Large intestine (tissue), 3 donors: Measurements from ENCODE around the gene BNIP5. TPM values are rescaled to one million over a fixed set of nuclear protein-coding genes. Genes with fewer than 3 reads are reported as not detected.

ENCODE experiments used
- DNase-seq, 2 donors: peaks; one replicate each; pipeline versions ENCODE4 v3.0.0 to v3.0.0-alpha.2; 2013
- H3K27ac ChIP-seq: one replicate; pipeline ENCODE4 v1.5.1; 2013; ENCODE audit warnings: low read length
- H3K27me3 ChIP-seq: 2 replicates; pipeline ENCODE4 v1.6.1; 2013; ENCODE audit warnings: low read length; ENCODE audit not compliant: control insufficient read depth, insufficient read depth
- H3K36me3 ChIP-seq: 2 replicates; pipeline ENCODE4 v1.6.1; 2013; ENCODE audit warnings: low read length; ENCODE audit not compliant: control insufficient read depth, insufficient read depth
- H3K4me1 ChIP-seq: one replicate; pipeline ENCODE4 v1.6.1; 2013; ENCODE audit warnings: low read length; ENCODE audit not compliant: control insufficient read depth, insufficient read depth
- H3K4me3 ChIP-seq: one replicate; pipeline ENCODE4 v1.5.1; 2013; ENCODE audit warnings: low read length
- H3K9me3 ChIP-seq: one replicate; pipeline ENCODE4 v1.6.1; 2013; ENCODE audit warnings: mild to moderate bottlenecking, low read depth, low read length, moderate library complexity; ENCODE audit not compliant: control insufficient read depth
- WGBS: methylation state at CpG from one replicate; pipeline ENCODE4 v1.1.5; 2013; ENCODE audit warnings: low lambda C conversion rate; ENCODE audit not compliant: insufficient coverage; 5-methylcytosine and 5-hydroxymethylcytosine counted together
- polyA plus RNA-seq: library from polyadenylated mRNA; unstranded; fragments of 120-200 nt; gene quantifications from one replicate; pipeline ENCODE4 v1.2.1, GENCODE V29; 2013

Gene BNIP5
- polyA plus RNA-seq, 1 donor, result 11.2 TPM

- no peaks in the 10 kb centered on the region for H3K36me3 ChIP-seq
- no peak within 1 kb of the TSS for H3K4me3 ChIP-seq
- peaks cover 3% of the 10 kb centered on the region for H3K9me3 ChIP-seq
- H3K4me1 ChIP-seq, result peaks cover 46% of the 10 kb centered on the region
- peak in 1 of 2 donors; percentile 41 for DNase-seq
- H3K27me3 ChIP-seq, result no peaks in the 10 kb centered on the region
- H3K27ac ChIP-seq, result peak within 1 kb of the TSS; percentile 5
- WGBS, result 100% methylated on average over 1 of the region's 32 CpGs
These were observed 66.6 kb downstream of the BNIP5 start, which contains the start of gene PNPLA1 for GRCh38 chr6:36269834-36270705. PNPLA1 (plus strand) TSS chr6:36270060; CDS start chr6:36270460, 400 bp downstream.

- no peaks in the 10 kb centered on the region for H3K27me3 ChIP-seq
- H3K4me1 ChIP-seq, result peaks cover 36% of the 10 kb centered on the region
- peak overlapping the region; percentile 19 for H3K27ac ChIP-seq
- no peak overlapping the region for H3K4me3 ChIP-seq
- WGBS, result no CpG with 5 or more reads among the region's 12 CpGs
- peak; percentile 62 to 77 for DNase-seq
- H3K9me3 ChIP-seq, result peaks cover 3% of the 10 kb centered on the region
- no peaks in the 10 kb centered on the region for H3K36me3 ChIP-seq
These were observed 68.0 kb downstream of the BNIP5 start for GRCh38 chr6:36268478-36269275.

GRCh38 chr6:36267731-36268477 lies 68.8 kb downstream of the BNIP5 start:
- peaks cover 36% of the 10 kb centered on the region for H3K4me1 ChIP-seq
- H3K4me3 ChIP-seq, result no peak overlapping the region
- 29% methylated on average over 1 of the region's 4 CpGs for WGBS
- no peak for DNase-seq
- no peaks in the 10 kb centered on the region for H3K36me3 ChIP-seq
- H3K27ac ChIP-seq, result peak overlapping the region; percentile 19
- H3K27me3 ChIP-seq, result no peaks in the 10 kb centered on the region
- H3K9me3 ChIP-seq, result peaks cover 3% of the 10 kb centered on the region

GRCh38 chr6:36266913-36267644 lies 69.6 kb downstream of the BNIP5 start:
- no peak overlapping the region for H3K4me3 ChIP-seq
- DNase-seq, result no peak
- H3K4me1 ChIP-seq, result peaks cover 32% of the 10 kb centered on the region
- no CpG with 5 or more reads among the region's 13 CpGs for WGBS
- H3K9me3 ChIP-seq, result peaks cover 3% of the 10 kb centered on the region
- H3K27me3 ChIP-seq, result no peaks in the 10 kb centered on the region
- no peaks in the 10 kb centered on the region for H3K36me3 ChIP-seq
- no peak overlapping the region for H3K27ac ChIP-seq

Other genes with a start within 250 kb of the BNIP5 start
- gene MAPK13, start 206.4 kb downstream of the BNIP5 start, polyA plus RNA-seq, result 147 TPM
- gene BRPF3, start 140.1 kb downstream of the BNIP5 start, polyA plus RNA-seq, result 52.3 TPM
- gene PNPLA1, start 66.8 kb downstream of the BNIP5 start, polyA plus RNA-seq, result 3.3 TPM
- 9.3 TPM for gene ETV7, start 50.8 kb upstream of the BNIP5 start, polyA plus RNA-seq
- 0.24 TPM for gene PXT1, start 106.0 kb upstream of the BNIP5 start, polyA plus RNA-seq
- 32.1 TPM for gene KCTD20, start 106.1 kb upstream of the BNIP5 start, polyA plus RNA-seq
- 43.3 TPM for gene STK38, start 210.6 kb upstream of the BNIP5 start, polyA plus RNA-seq